Activated naive CD8-positive, alpha-beta T cell treated with anti-CD3 and anti-CD28 coated beads, Interleukin-2, amount 10 ng/mL, durations not matched to agents 7 days and 5 days (primary cell): ENCODE data around the gene CNTN4. TPM values are rescaled to one million over a fixed set of nuclear protein-coding genes. Genes with fewer than 3 reads are reported as not detected.

ENCODE experiments used
- ATAC-seq: fragments of 150-1000 bp; cut with Tn5 transposase; one replicate; pipeline ENCODE4 v1.10.0; 2021; ENCODE audit warnings: low read depth, moderate library complexity
- POLR2A ChIA-PET: fragments of 350-600 bp; sonication (Branson Sonifier 250); formaldehyde crosslinking; loops from one replicate; lab custom pipeline; 2021; ENCODE audit warnings: antibody characterized with exemption; lab: Charles Lee
- DNase-seq: peaks from one replicate; pipeline ENCODE4 v3.0.0; 2021
- H3K27ac Mint-ChIP-seq: one replicate; pipeline ENCODE4 v1.8.0; 2022; ENCODE audit warnings: mild to moderate bottlenecking, mixed read lengths
- H3K27me3 Mint-ChIP-seq: one replicate; pipeline ENCODE4 v1.8.0; 2022; ENCODE audit warnings: mild to moderate bottlenecking, moderate library complexity, mixed read lengths
- H3K36me3 Mint-ChIP-seq: one replicate; pipeline ENCODE4 v1.8.0; 2021; ENCODE audit warnings: mild to moderate bottlenecking, mixed read lengths
- H3K4me1 Mint-ChIP-seq: one replicate; pipeline ENCODE4 v1.8.0; 2021; ENCODE audit warnings: mixed read lengths
- H3K4me3 Mint-ChIP-seq: one replicate; pipeline ENCODE4 v1.8.0; 2022; ENCODE audit warnings: mild to moderate bottlenecking, moderate library complexity, mixed read lengths
- H3K9me3 Mint-ChIP-seq: one replicate; pipeline ENCODE4 v1.8.0; 2021; ENCODE audit warnings: mixed read lengths
- total RNA-seq, 2 experiments: library from RNA; stranded (reverse); gene quantifications; one replicate each; pipeline ENCODE4 v1.2.3, GENCODE V29; 2021

Gene CNTN4
- total RNA-seq, 2 experiments from 2014 or later = not detected

- POLR2A ChIA-PET = no interaction called here
- no peak for ATAC-seq
Measured at GRCh38 chr3:2106438-2106837, 7.8 kb downstream of the CNTN4 start.

DNA sequence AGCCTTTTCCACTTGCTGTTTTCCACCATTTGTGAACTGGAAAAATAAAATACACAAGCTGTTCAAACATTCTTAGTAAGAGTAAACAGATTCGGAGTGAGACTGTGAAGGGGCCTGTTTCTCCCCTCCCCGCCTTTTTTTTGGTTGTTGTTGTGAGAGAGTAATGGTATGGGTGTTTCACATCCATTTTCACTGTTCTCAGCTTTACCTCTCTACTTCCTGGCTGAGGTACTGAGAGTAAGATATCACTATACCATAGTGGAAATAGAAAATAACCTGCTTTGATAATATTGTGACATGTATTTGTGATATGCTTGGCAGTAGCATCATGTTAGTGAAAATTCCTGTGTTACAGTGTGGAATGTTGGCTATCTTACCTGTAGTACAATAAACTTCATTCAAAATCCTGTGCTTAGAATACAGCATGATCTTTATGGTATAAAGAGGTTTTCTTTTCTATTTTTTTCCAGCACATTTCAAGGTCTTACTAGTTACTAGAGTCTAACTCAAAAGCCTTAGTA lies 12.0 kb downstream of the CNTN4 start:
- Mint-ChIP-seq H3K9me3 (peaks cover 4% of the 10 kb centered on the region), H3K4me3 (no peak overlapping the region)

More at GRCh38 chr3:2106438-2106837, 7.8 kb downstream of the CNTN4 start:
- no peaks in the 10 kb centered on the region for H3K36me3 Mint-ChIP-seq
- no peak overlapping the region for H3K27ac Mint-ChIP-seq
- no peaks in the 10 kb centered on the region for H3K4me1 Mint-ChIP-seq
- H3K4me3 Mint-ChIP-seq = no peak overlapping the region
- peaks cover 4% of the 10 kb centered on the region for H3K9me3 Mint-ChIP-seq
- H3K27me3 Mint-ChIP-seq = peaks cover 3% of the 10 kb centered on the region
- no peak for DNase-seq

GRCh38 chr3:2114617-2115275 lies 16.1 kb downstream of the CNTN4 start:
- POLR2A ChIA-PET = no interaction called here
- ATAC-seq = no peak

More for the DNA sequence above, 12.0 kb downstream of the CNTN4 start:
- ATAC-seq (no peak), DNase-seq (no peak)
- no peaks in the 10 kb centered on the region for H3K4me1 Mint-ChIP-seq
- H3K27me3 Mint-ChIP-seq = no peaks in the 10 kb centered on the region
- H3K36me3 Mint-ChIP-seq = no peaks in the 10 kb centered on the region
- POLR2A ChIA-PET = no interaction called here
- no peak overlapping the region for H3K27ac Mint-ChIP-seq

DNA sequence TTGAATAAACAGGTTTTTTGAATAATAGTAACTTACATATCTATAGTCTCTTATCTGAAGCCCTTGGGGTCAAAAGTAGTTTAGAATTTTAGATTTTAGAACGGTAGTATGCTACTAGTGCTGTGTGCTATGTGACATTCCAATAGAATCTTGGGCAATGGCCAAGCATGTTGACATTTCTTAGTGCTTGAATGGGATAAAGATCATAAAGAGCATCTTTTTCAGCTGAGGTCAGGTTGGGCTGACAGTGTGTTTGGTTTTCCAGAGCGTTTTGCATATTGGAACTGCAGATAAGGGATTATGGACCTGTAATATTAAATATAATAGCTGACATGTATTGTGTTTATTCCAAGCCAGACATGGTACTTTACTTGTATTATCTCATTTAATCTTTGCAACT lies 32.1 kb downstream of the CNTN4 start:
- DNase-seq (no peak), ATAC-seq (no peak)
- POLR2A ChIA-PET = no interaction called here
- H3K4me3 Mint-ChIP-seq = no peak overlapping the region
- H3K9me3 Mint-ChIP-seq = no peaks in the 10 kb centered on the region
- no peaks in the 10 kb centered on the region for H3K27me3 Mint-ChIP-seq
- no peaks in the 10 kb centered on the region for H3K36me3 Mint-ChIP-seq
- no peaks in the 10 kb centered on the region for H3K4me1 Mint-ChIP-seq
- H3K27ac Mint-ChIP-seq = no peak overlapping the region

More at GRCh38 chr3:2114617-2115275, 16.1 kb downstream of the CNTN4 start:
- Mint-ChIP-seq H3K9me3 (no peaks in the 10 kb centered on the region), H3K36me3 (no peaks in the 10 kb centered on the region), H3K4me3 (no peak overlapping the region), H3K27me3 (no peaks in the 10 kb centered on the region), H3K27ac (no peak overlapping the region), H3K4me1 (no peaks in the 10 kb centered on the region)
- no peak for DNase-seq

GRCh38 chr3:2133146-2133545 lies 34.5 kb downstream of the CNTN4 start:
- Mint-ChIP-seq H3K27me3 (no peaks in the 10 kb centered on the region), H3K4me1 (no peaks in the 10 kb centered on the region), H3K4me3 (no peak overlapping the region), H3K9me3 (no peaks in the 10 kb centered on the region), H3K27ac (no peak overlapping the region), H3K36me3 (no peaks in the 10 kb centered on the region)
- ATAC-seq (no peak), DNase-seq (no peak)
- POLR2A ChIA-PET = no interaction called here

DNA sequence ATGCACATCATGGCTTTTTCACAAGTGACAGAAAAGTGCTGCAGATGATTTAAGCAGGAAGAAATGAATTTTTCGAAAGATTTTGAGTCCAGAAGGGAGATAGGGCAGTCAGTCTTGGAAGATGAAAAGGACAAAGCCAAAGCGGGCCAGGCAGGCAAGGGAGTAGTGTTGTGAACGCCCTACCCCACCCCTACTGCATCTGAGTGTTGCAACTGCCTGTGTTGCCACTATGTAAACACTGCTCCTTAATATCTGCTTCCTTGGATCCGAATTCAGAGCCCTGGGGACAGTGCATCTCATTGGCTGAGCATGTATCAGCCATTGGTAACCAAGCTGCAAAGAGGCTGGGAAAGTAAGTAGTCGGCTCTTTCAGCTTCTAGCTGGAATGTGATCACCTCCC lies 39.0 kb downstream of the CNTN4 start:
- Mint-ChIP-seq H3K36me3 (no peaks in the 10 kb centered on the region), H3K27me3 (no peaks in the 10 kb centered on the region), H3K4me3 (no peak overlapping the region), H3K9me3 (no peaks in the 10 kb centered on the region), H3K4me1 (no peaks in the 10 kb centered on the region), H3K27ac (no peak overlapping the region)
- POLR2A ChIA-PET = interaction anchor here (0.6 kb wide), 1 partner anchor 622 kb away, joined by 3 read pairs; no protein-coding TSS in a partner anchor
- ATAC-seq = no peak
- DNase-seq = no peak

GRCh38 chr3:2141482-2141881 lies 42.8 kb downstream of the CNTN4 start:
- ATAC-seq = no peak
- POLR2A ChIA-PET = no interaction called here

DNA sequence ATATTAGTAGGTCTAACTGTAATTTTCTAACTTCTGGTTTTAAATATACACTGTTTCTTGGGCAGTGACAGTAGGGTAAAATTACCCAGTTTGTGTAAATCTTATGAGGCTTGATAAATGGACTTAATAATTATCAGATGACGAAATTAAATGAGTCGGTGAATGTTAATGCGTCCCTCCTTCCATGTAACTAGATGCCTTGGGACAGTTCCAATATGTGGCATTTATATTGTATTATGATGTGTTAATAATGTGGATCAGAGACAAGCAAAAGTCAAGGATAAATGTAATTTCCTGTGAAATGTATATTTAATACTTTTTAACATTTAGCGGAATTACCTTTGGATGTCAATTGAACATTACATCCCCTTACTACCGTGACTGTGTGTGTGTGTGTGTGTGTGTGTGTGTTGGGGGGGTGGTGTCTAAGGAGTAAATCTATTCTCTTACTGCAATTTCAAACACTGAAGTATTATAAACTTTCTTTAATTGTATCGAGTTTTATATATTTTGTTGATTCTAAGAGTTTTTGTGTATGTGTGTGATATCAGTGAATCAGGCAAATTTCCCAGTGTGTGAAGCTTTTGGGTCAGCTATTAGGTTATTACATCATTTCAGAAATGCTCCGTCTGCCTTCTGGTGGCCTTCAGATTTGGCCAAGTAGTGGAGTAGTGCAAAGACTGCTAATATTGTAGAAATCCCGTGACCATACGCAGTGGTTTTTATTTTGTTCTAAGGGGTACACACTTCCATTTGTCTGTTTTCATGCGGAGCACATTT lies 50.1 kb downstream of the CNTN4 start:
- ATAC-seq = no peak
- no peak overlapping the region for H3K27ac Mint-ChIP-seq
- DNase-seq = no peak
- POLR2A ChIA-PET = no interaction called here
- H3K36me3 Mint-ChIP-seq = no peaks in the 10 kb centered on the region
- no peaks in the 10 kb centered on the region for H3K9me3 Mint-ChIP-seq
- H3K27me3 Mint-ChIP-seq = no peaks in the 10 kb centered on the region
- no peaks in the 10 kb centered on the region for H3K4me1 Mint-ChIP-seq
- H3K4me3 Mint-ChIP-seq = no peak overlapping the region

More at GRCh38 chr3:2141482-2141881, 42.8 kb downstream of the CNTN4 start:
- no peaks in the 10 kb centered on the region for H3K36me3 Mint-ChIP-seq
- DNase-seq = no peak
- no peak overlapping the region for H3K27ac Mint-ChIP-seq
- no peak overlapping the region for H3K4me3 Mint-ChIP-seq
- no peaks in the 10 kb centered on the region for H3K4me1 Mint-ChIP-seq
- H3K9me3 Mint-ChIP-seq = no peaks in the 10 kb centered on the region
- H3K27me3 Mint-ChIP-seq = no peaks in the 10 kb centered on the region

DNA sequence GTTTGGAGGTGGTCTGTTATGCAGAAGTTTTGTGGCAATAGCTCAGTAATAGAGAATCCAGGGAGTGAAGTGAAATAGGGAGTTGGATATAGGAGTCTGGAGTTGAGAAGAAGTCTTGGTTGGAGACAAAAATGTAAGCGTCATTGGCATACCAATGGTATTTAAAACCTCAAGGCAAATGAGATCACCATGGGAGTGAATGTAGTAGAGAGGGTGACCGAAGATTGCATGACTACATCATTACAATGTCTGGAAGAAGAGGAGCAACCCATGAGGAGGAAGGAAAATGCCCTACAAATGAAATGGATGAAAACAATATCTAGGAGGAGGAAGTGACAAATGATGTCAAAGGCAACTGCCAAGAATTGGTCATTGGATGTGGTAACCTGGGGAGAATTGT lies 54.4 kb downstream of the CNTN4 start:
- Mint-ChIP-seq H3K36me3 (no peaks in the 10 kb centered on the region), H3K4me3 (no peak overlapping the region), H3K9me3 (no peaks in the 10 kb centered on the region), H3K27ac (no peak overlapping the region), H3K27me3 (no peaks in the 10 kb centered on the region), H3K4me1 (no peaks in the 10 kb centered on the region)
- POLR2A ChIA-PET = no interaction called here
- ATAC-seq (no peak), DNase-seq (no peak)

GRCh38 chr3:2153547-2153946 lies 54.9 kb downstream of the CNTN4 start:
- H3K27me3 Mint-ChIP-seq = no peaks in the 10 kb centered on the region
- no peak overlapping the region for H3K27ac Mint-ChIP-seq
- ATAC-seq (no peak), DNase-seq (no peak)
- no peak overlapping the region for H3K4me3 Mint-ChIP-seq
- H3K4me1 Mint-ChIP-seq = no peaks in the 10 kb centered on the region
- no peaks in the 10 kb centered on the region for H3K9me3 Mint-ChIP-seq
- POLR2A ChIA-PET = no interaction called here
- no peaks in the 10 kb centered on the region for H3K36me3 Mint-ChIP-seq

GRCh38 chr3:2154621-2155020 lies 56.0 kb downstream of the CNTN4 start:
- Mint-ChIP-seq H3K27me3 (no peaks in the 10 kb centered on the region), H3K9me3 (no peaks in the 10 kb centered on the region), H3K36me3 (no peaks in the 10 kb centered on the region), H3K4me3 (no peak overlapping the region), H3K27ac (no peak overlapping the region), H3K4me1 (no peaks in the 10 kb centered on the region)
- ATAC-seq = no peak
- POLR2A ChIA-PET = no interaction called here
- no peak for DNase-seq

DNA sequence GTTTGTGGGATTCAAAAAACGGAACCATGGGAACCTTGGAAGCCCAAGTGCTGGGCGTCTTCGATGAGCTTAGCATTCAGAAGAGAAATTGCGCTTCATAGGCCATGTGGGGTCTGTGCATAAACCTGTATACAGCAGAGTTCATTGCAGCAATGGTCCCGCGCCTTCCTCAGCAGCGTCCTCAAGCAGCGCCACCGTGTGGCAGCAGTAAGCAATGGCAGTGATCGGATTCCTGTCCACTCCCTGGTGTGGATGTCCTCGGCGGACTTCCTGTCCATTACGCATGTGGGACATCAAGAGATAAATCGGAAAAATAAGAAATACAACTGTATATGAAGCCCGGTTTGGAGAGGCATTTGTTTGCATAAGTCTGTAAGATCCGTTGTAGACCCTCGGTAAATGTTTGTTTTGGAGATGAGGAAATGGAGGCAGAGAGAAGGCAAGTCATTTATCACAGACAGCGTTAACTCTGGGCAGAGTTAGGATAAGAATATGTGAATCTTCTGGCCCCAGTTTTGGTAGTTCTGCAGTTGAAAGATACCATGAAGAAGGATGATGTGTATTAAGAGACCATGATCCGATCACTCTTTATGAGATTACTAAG lies 57.7 kb downstream of the CNTN4 start:
- H3K4me1 Mint-ChIP-seq = no peaks in the 10 kb centered on the region
- H3K9me3 Mint-ChIP-seq = no peaks in the 10 kb centered on the region
- H3K4me3 Mint-ChIP-seq = no peak overlapping the region
- no peaks in the 10 kb centered on the region for H3K36me3 Mint-ChIP-seq
- DNase-seq = peak; percentile 33
- POLR2A ChIA-PET = no interaction called here
- no peak overlapping the region for H3K27ac Mint-ChIP-seq
- H3K27me3 Mint-ChIP-seq = no peaks in the 10 kb centered on the region
- no peak for ATAC-seq

- no peaks in the 10 kb centered on the region for H3K27me3 Mint-ChIP-seq
- no peak for DNase-seq
- no peaks in the 10 kb centered on the region for H3K36me3 Mint-ChIP-seq
- H3K4me1 Mint-ChIP-seq = no peaks in the 10 kb centered on the region
- no peak overlapping the region for H3K27ac Mint-ChIP-seq
- no peak for ATAC-seq
- POLR2A ChIA-PET = no interaction called here
- no peaks in the 10 kb centered on the region for H3K9me3 Mint-ChIP-seq
- H3K4me3 Mint-ChIP-seq = no peak overlapping the region
Measured at GRCh38 chr3:2158828-2159227, 60.2 kb downstream of the CNTN4 start.
